GM23248 (cell line): ENCODE results near the gene APOBEC3G. TPM values are rescaled to one million over a fixed set of nuclear protein-coding genes. Genes with fewer than 3 reads are reported as not detected.
A peak's percentile ranks its signal among the peaks of the same experiment; 100 is the strongest.
"Not testable (repeated sequence)": the region's sequence is repeated elsewhere in the genome, so short reads cannot be mapped to it uniquely, and the experiment has no call there.

Experiments used
- DNase-seq: peaks from one replicate; pipeline ENCODE4 v3.0.0-alpha.2; 2015
- H2AFZ ChIP-seq: fragments of 200-600 bp; sonication (generic); 2 replicates; pipeline ENCODE4 v1.6.1; 2016; ENCODE audit warnings: antibody characterized with exemption
- H3F3A ChIP-seq: fragments of 200-600 bp; sonication (generic); 2 replicates; pipeline ENCODE4 v1.6.1; 2016; ENCODE audit warnings: mild to moderate bottlenecking, antibody characterized with exemption, mixed run types; ENCODE audit not compliant: insufficient read depth
- H3K27ac ChIP-seq: fragments of 200-600 bp; sonication (generic); 2 replicates; pipeline ENCODE4 v1.5.1; 2016; ENCODE audit warnings: mild to moderate bottlenecking
- H3K27me3 ChIP-seq: fragments of 200-600 bp; sonication (generic); replicated peaks from 2 replicates; pipeline ENCODE4 v1.6.1; 2016; ENCODE audit warnings: mild to moderate bottlenecking; ENCODE audit not compliant: insufficient read depth
- H3K36me3 ChIP-seq: fragments of 200-600 bp; sonication (generic); 2 replicates; pipeline ENCODE4 v1.6.1; 2016; ENCODE audit warnings: low read depth, mild to moderate bottlenecking
- H3K4me1 ChIP-seq: fragments of 200-600 bp; sonication (generic); 2 replicates; pipeline ENCODE4 v1.6.1; 2016; ENCODE audit warnings: mild to moderate bottlenecking; ENCODE audit not compliant: insufficient read depth
- H3K4me2 ChIP-seq: fragments of 200-600 bp; sonication (generic); one replicate; pipeline ENCODE4 v1.6.1; 2016; ENCODE audit warnings: mild to moderate bottlenecking; ENCODE audit not compliant: unreplicated experiment
- H3K4me3 ChIP-seq: fragments of 200-600 bp; sonication (generic); 2 replicates; pipeline ENCODE4 v1.5.1; 2016; ENCODE audit warnings: mild to moderate bottlenecking
- H3K79me2 ChIP-seq: fragments of 200-600 bp; sonication (generic); 2 replicates; pipeline ENCODE4 v1.6.1; 2016; ENCODE audit warnings: mild to moderate bottlenecking; ENCODE audit not compliant: insufficient read depth
- H3K9ac ChIP-seq: fragments of 200-600 bp; sonication (generic); 2 replicates; pipeline ENCODE4 v1.6.1; 2016; ENCODE audit warnings: mild to moderate bottlenecking
- H3K9me2 ChIP-seq: fragments of 200-600 bp; sonication (generic); 2 replicates; pipeline ENCODE4 v1.6.1; 2016; ENCODE audit warnings: mixed run types, mild to moderate bottlenecking, moderate library complexity; ENCODE audit not compliant: insufficient read depth
- H3K9me3 ChIP-seq: fragments of 200-600 bp; sonication (generic); one replicate; pipeline ENCODE4 v1.6.1; 2017; ENCODE audit warnings: low read depth
- H4K20me1 ChIP-seq: fragments of 200-600 bp; sonication (generic); 2 replicates; pipeline ENCODE4 v1.6.0; 2016; ENCODE audit not compliant: insufficient read depth
- EZH2 ChIP-seq: fragments of 200-600 bp; sonication (generic); IDR thresholded peaks from 2 replicates; pipeline ENCODE4 v1.6.1; 2018; ENCODE audit warnings: antibody characterized with exemption, mild to moderate bottlenecking; ENCODE audit not compliant: insufficient read depth, poor library complexity, severe bottlenecking
- EZH2phosphoT487 ChIP-seq: fragments of 200-600 bp; sonication (generic); IDR thresholded peaks from 2 replicates; pipeline ENCODE4 v1.6.1; 2018; ENCODE audit warnings: antibody characterized with exemption, moderate library complexity, mild to moderate bottlenecking, low read depth; ENCODE audit not compliant: insufficient read depth
- WGBS, 2 experiments: methylation state at CpG; one replicate each; pipeline ENCODE4 v1.1.6; 2015 to 2017; ENCODE audit warnings: low lambda C conversion rate in 2 of 2, low coverage in 1 of 2; ENCODE audit errors: missing lambda C conversion rate in 2 of 2; 5-methylcytosine and 5-hydroxymethylcytosine counted together
- in situ Hi-C: fragments of 300-500 bp; cut with MboI; formaldehyde crosslinking; loops from 2 replicates; pipeline ENCODE4 v1.15.0; 2020
- polyA plus RNA-seq: library from polyadenylated mRNA; unstranded; fragments of >200 nt; fragmentation: Nextera tagmentation; extraction: Ambion mirVana; gene quantifications from 2 replicates; pipeline ENCODE4 v1.2.1, GENCODE V29; 2016
- total RNA-seq: library from RNA; depleted of rRNA; stranded (reverse); fragments of >200 nt; shearing (Covaris generic); gene quantifications from 2 replicates; pipeline ENCODE4 v1.2.3, GENCODE V29; 2014

Gene APOBEC3G
- total and polyA plus RNA-seq, 2 experiments from 2014 or later, result 5.2 to 7.5 TPM

DNA sequence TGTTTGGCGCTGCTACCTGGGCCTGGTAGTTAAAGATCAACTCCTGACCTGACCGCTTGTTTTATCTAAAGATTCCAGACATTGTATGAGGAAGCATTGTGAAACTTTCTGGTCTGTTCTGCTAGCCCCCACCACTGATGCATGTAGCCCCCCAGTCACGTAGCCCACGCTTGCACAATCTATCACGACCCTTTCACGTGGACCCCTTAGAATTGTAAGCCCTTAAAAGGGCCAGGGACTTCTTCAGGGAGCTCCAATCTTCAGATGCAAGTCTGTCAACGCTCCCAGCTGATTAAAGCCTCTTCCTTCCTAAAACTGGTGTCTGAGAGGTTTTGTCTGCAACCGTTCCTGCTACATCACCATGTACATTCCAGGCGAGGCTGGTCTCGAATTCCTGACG, 21.4 kb upstream of the APOBEC3G start:
- H3K9me3 ChIP-seq, result no peaks in the 10 kb centered on the region
- no peaks in the 10 kb centered on the region; the same call in 1 of the 2 replicates for H3K27me3 ChIP-seq
- H3K36me3 ChIP-seq, result no peaks in the 10 kb centered on the region
- no peaks in the 10 kb centered on the region for H3K9me2 ChIP-seq
- H3K4me3 ChIP-seq, result no peak overlapping the region
- no peaks in the 10 kb centered on the region for H3K79me2 ChIP-seq
- in situ Hi-C loops, result no loop called here
- no peak overlapping the region for H3K9ac ChIP-seq
- H3K4me2 ChIP-seq, result no peak overlapping the region
- WGBS, 2 experiments, result 83 to 84% methylated on average over 11 of the region's 11 CpGs
- no peak overlapping the region for H3K27ac ChIP-seq
- no peaks in the 10 kb centered on the region for H3K4me1 ChIP-seq
- H2AFZ ChIP-seq, result no peak overlapping the region
- no peak for DNase-seq
- H4K20me1 ChIP-seq, result no peaks in the 10 kb centered on the region
- TF ChIP-seq EZH2phosphoT487, result no peak
- TF ChIP-seq EZH2, result no peak
- H3F3A ChIP-seq, result no peaks in the 10 kb centered on the region

DNA sequence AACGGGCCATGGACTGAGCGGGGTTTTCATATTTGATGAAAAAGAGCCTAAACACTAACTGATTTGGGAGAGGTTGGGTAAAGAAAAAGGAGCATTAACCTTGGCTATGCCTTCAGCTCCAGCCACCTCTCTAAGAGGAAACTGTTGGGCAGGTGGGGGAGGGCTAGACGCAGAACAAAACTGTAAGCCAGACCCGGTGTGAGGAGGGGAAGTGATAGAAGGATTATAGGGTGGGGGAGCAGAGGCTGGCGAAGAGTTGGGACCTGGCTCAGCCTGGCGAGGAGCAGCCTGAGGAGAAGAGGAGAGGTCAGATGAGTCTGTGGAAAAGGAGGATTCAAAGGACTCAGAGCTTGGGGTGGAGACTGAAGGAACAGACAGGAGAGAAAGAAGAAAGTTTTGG, 15.8 kb upstream of the APOBEC3G start:
- DNase-seq, H3K9ac ChIP-seq, H3K4me2 ChIP-seq, H2AFZ ChIP-seq, H3K4me3 ChIP-seq, H4K20me1 ChIP-seq, H3F3A ChIP-seq, H3K79me2 ChIP-seq, in situ Hi-C loops, H3K9me2 ChIP-seq, H3K27ac ChIP-seq, H3K4me1 ChIP-seq, H3K9me3 ChIP-seq, H3K27me3 ChIP-seq, H3K36me3 ChIP-seq: not testable (repeated sequence)
- 69 to 73% methylated on average over 6 of the region's 6 CpGs for WGBS, 2 experiments

DNA sequence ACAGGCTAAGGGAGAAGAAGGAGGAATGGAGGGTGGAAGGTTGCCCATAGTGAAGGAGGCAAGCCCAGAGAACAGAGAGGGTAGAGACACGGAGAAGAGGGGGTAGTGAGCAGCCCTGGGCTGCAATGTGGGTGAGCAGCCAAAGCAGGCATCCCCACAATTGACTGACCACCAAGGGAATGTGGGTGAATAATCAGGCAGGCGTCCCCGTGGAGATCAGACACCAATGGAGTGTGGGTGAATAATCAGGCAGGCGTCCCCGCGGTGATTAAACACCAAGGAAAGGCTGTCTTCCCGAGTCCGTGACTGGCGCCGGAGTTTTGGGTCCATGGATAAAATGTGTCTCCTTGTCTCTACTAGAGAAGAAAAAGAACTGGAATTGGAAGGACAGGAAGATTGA, 15.1 kb upstream of the APOBEC3G start:
- H3K4me3 ChIP-seq, H3K9me3 ChIP-seq, H3K4me2 ChIP-seq, H3K36me3 ChIP-seq, H3K79me2 ChIP-seq, H4K20me1 ChIP-seq, H3K4me1 ChIP-seq, in situ Hi-C loops, H3F3A ChIP-seq, H3K9me2 ChIP-seq, H3K27ac ChIP-seq, H2AFZ ChIP-seq, H3K9ac ChIP-seq, H3K27me3 ChIP-seq: not testable (repeated sequence)
- peak; percentile 27 for DNase-seq
- WGBS, 2 experiments, result 78 to 82% methylated on average over 9 to 10 of the region's 10 CpGs

DNA sequence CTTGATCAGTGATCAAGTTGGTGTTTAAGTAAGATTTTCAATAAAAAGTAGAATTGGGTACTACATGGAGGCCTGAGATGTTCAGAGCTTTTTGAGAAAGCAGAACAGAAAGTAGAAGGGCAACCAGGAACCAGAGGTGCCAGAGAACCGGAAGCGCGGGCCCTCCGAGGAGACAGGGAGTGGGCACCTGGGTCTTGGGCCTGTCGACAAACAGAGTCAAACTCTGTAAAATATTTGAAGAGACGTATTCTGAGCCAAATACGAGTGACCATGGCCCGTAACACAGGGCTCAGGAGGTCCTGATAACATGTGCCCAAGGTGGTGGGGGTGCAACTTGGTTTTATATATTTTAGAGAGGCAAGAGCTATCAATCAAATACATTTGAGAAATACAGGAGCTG, 13.2 kb upstream of the APOBEC3G start:
- H3K79me2 ChIP-seq, H3K9ac ChIP-seq, H4K20me1 ChIP-seq, H3K36me3 ChIP-seq, H3K4me2 ChIP-seq, H3F3A ChIP-seq, DNase-seq, H3K27me3 ChIP-seq, H2AFZ ChIP-seq, in situ Hi-C loops, H3K9me3 ChIP-seq, H3K27ac ChIP-seq, H3K4me1 ChIP-seq, H3K9me2 ChIP-seq, H3K4me3 ChIP-seq: not testable (repeated sequence)
- WGBS, 2 experiments, result 84 to 87% methylated on average over 8 of the region's 8 CpGs

DNA sequence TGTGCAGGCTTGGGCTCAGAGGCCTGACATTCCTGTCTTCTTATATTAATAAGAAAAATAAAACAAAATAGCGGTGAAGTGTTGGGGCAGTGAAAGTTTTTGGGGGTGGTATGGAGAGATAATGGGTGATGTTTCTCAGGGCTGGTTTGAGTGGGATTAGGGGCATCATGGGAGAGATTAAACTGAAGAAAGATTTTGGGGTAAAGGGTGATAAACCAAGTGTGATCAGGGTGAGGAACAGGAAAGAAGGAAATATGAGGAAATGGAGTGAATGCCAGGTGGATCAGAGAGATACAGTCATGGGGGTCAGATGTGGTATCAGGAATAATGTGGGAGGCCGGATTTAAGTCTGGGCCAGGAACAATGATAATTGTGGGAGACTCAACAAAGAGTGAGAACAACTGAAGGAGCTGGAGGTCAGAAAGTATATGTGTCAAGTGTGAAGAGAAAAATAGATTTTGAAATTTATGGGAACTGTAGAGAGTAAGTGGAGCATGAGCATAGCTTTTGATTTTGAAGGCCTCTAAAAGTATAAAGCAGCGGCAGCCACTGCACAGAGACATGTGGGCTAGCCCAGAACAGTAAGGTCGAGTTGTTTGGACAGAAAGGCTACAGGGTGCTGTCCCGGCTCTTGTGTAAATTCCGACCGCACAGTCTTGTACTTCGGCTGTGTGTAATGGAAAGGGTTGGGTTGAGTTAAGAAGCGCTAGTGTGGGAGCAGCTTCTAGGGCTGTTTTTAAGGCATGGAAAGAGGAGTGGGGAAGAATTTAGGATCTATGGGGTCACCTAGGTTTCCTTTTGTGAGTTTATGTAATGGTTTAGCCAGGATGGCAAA, 10.4 kb upstream of the APOBEC3G start:
- H3K4me3 ChIP-seq, H3K36me3 ChIP-seq, DNase-seq, in situ Hi-C loops, H3K79me2 ChIP-seq, H3K4me2 ChIP-seq, H3K4me1 ChIP-seq, H3K9me2 ChIP-seq, H3K9me3 ChIP-seq, H3F3A ChIP-seq, H3K27ac ChIP-seq, H3K9ac ChIP-seq, H4K20me1 ChIP-seq, H2AFZ ChIP-seq: not testable (repeated sequence)
- WGBS, 2 experiments, result 77 to 80% methylated on average over 9 of the region's 9 CpGs
- 0 out of 2 replicates have a peak, but pooled peaks cover 10% of the 10 kb centered on the region for H3K27me3 ChIP-seq
